Gastrocnemius medialis (tissue), 4 donors: ENCODE data around the gene EPHB2.

ENCODE experiments used
- CTCF ChIP-seq, 5 experiments: fragments of 450-650 bp in 3 of 5; fragments of 200-600 bp in 2 of 5; sonication (generic) in 2 of 5; IDR thresholded peaks in 4 of 5; conservative IDR thresholded peaks in 1 of 5; 1 replicate in 4 of 5; 2 replicates in 1 of 5; pipeline ENCODE4 v1.5.1; 2016 to 2019; ENCODE audit warnings: antibody characterized with exemption in 5 of 5, mild to moderate bottlenecking in 3 of 5, moderate library complexity in 3 of 5
- POLR2A ChIP-seq, 2 donors: fragments of 450-650 bp; IDR thresholded peaks; one replicate each; pipeline ENCODE4 v1.6.1; 2017; ENCODE audit warnings: antibody characterized with exemption in 2 of 2, mild to moderate bottlenecking in 2 of 2, moderate library complexity in 2 of 2

DNA sequence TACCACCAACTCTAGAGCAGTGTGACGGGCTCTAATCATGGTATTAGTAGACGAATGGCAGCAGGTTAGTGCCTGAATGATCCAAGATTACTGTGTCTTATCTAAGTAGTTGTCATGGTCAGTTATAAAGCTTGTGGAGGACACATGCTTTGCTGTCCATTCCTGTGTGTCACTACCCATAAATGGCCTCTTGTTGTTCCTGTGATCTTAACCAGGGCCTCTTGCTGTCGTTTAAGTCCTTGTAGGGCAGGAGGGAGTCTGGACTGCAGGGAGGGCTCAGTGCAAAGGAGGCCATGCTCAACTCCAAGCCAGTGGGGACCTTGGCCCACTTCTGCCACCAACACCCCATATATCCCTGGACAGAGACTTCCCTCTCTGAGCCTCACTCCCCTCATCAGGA is 130.5 kb downstream of the EPHB2 start:
- TF ChIP-seq CTCF (IDR thresholded peaks at IDR 0.05 in 4 of 5, conservative IDR thresholded peaks at IDR 0.05 in 1 of 5): no peak
- no peak for TF ChIP-seq POLR2A (IDR thresholded peaks at IDR 0.05)
